Stimulated activated CD4-positive, alpha-beta T cell treated with anti-CD3 and anti-CD28 coated beads, Interleukin-2, amount 100 ng/mL, for 4 hours (primary cell): ENCODE data around the gene AZGP1.
"Not testable (repeated sequence)": the region's sequence is repeated elsewhere in the genome, so short reads cannot be mapped to it uniquely, and the experiment has no call there.

Experiments
- DNase-seq: peaks from one replicate; pipeline ENCODE4 v3.0.0-alpha.2; 2020; ENCODE audit warnings: low read depth

The AZGP1 gene

GRCh38 chr7:99975782-99976521 lies at the start of gene AZGP1:
TSS of gene AZGP1 (minus strand) at chr7:99976031. CDS start at chr7:99976020, 11 bp downstream.
- DNase-seq: no peak

DNA sequence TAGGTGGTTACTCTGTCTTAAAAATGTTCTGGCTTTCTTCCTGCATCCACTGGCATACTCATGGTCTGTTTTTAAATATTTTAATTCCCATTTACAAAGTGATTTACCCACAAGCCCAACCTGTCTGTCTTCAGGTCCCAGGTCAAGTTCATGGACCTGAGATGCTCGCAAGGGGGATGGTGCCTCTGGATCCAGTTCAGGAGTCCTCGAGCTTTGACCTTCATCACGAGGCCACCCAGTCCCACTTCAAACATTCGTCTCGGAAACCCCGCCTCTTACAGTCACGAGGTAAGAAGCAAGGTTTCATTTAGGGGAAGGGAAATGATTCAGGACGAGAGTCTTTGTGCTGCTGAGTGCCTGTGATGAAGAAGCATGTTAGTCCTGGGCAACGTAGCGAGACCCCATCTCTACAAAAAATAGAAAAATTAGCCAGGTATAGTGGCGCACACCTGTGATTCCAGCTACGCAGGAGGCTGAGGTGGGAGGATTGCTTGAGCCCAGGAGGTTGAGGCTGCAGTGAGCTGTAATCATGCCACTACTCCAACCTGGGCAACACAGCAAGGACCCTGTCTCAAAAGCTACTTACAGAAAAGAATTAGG lies 48.3 kb upstream of the AZGP1 start:
- DNase-seq: no peak

GRCh38 chr7:100023526-100023925 lies 47.7 kb upstream of the AZGP1 start:
- no peak for DNase-seq

- no peak for DNase-seq
Measured at GRCh38 chr7:100022621-100023020, 46.8 kb upstream of the AZGP1 start.

DNA sequence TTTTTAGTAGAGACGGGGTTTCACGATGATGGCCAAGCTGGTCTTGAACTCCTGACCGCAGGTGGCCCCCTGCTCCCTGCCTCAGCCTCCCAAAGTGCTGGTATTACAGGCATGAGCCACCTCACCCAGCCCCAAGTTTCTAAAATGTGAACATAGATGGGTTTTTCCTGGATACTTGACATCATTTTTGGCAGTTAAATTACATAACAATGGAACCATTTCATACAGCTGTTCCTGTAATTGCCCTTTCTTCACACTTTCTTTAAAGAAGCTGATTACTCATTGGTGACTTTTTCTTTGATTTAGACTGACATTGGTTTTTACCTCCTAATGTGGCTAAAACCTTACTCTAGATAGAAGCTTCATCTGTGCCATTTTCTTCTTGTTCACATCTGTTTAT lies 45.5 kb upstream of the AZGP1 start:
- DNase-seq: no peak

DNA sequence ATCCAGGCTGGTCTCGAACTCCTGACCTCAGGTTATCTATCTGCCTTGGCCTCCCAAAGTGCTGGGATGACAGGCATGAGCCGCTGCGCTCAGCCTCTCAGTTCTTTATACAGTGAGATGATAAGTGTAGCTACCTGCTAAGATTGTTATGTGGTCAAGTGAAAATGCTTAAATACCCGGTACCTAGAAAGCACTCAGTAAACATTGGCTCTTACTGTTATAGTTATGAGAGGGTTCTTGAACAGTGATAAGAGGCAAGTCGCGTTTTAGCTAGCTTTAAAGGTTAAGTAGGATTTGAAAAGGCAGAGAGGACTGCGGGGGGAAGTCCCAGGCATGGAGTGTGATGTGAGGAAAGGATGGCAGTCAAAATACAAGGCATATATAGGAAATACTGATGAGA lies 44.1 kb upstream of the AZGP1 start:
- no peak for DNase-seq

DNA sequence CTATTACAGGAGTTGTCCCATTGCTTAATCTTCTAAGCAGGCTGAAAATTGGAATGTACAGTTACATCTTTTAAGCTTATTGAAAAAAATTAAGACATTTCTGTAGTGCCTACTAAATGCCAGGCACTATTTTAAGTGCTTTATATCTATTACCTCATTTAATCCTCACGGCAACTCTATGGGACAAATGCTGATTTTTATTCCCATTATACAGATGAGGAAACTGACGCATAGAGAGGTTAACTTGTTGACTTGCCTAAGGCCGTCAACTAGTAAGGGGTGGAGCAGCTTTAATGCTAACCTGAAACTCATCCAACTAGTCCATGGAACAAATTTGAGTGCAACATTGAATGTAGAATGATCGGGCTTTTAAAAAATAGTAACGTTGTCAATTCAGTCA lies 42.0 kb upstream of the AZGP1 start:
- no peak for DNase-seq

- DNase-seq: no peak
Measured at GRCh38 chr7:100017300-100017699, 41.5 kb upstream of the AZGP1 start.

GRCh38 chr7:100016215-100016901 lies 40.5 kb upstream of the AZGP1 start:
- DNase-seq: no peak

GRCh38 chr7:100015232-100016214 lies 39.7 kb upstream of the AZGP1 start, which contains the start of gene ZKSCAN1:
TSS of gene ZKSCAN1 (plus strand) at chr7:100015596. CDS start at chr7:100023507, 7,911 bp downstream.
- DNase-seq: peak; percentile 82

- DNase-seq: peak; percentile 34
Measured at GRCh38 chr7:100013328-100013676, 37.5 kb upstream of the AZGP1 start.

- DNase-seq: not testable (repeated sequence)
Measured at GRCh38 chr7:100012385-100013327, 36.8 kb upstream of the AZGP1 start.

DNA sequence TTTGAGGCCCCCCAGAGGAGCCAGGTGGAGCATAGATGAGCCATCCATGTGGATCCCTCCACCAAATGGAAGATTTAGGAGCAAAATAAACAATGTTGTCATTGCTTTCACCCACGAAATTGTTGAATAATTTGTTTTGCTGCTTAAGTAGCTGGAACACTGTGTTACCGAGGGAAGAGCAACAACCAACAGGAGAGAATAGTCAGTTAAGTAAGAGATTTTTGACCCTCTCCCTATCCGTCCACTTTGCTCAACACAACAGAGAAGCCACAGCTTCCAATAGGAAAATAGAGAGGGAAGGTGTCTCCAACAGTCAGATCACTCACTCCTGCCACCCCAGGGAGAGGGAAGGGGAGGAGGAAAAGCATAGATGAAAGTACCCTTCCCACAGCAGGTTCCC lies 35.7 kb upstream of the AZGP1 start:
- no peak for DNase-seq

- DNase-seq: no peak
Measured at GRCh38 chr7:100010901-100011300, 35.1 kb upstream of the AZGP1 start.

DNA sequence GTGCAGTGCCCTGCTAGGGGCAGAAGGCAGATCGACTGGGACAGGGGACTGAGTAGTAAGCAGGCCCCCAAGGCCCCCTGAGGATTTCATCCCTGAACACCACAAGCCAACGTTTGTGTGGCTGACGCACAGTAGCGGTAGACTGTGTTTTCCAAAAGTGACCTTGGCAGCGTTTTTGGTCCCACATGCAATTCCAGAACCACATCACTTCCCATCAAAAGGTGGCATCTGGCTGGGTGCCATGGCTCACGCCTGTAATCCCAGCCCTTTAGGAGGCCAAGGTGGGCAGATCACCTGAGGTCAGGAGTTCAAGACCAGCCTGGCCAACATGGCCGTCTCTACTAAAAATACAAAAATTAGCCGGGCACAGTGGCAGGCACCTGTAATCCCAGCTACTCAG lies 34.1 kb upstream of the AZGP1 start:
- not testable (repeated sequence) for DNase-seq

DNA sequence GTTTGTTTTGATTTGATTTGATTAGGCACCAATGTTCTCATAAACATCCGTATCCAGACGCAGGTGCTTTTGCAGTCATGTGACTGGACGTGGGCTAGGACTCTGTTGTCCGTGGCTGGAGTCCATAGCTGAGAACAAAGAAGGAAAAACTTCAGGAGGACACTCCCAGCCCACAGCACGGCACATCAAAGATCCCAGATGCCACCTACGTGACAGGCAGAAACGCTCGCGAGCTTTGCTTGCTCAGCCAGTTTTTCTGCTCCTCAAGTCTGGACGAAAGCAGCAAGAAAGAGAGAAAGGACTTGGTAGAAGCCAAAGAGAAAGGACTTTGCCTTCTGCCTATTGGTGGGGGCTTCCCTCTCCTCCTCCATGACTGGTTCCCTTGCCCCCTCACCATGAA lies 32.7 kb upstream of the AZGP1 start:
- DNase-seq: no peak

DNA sequence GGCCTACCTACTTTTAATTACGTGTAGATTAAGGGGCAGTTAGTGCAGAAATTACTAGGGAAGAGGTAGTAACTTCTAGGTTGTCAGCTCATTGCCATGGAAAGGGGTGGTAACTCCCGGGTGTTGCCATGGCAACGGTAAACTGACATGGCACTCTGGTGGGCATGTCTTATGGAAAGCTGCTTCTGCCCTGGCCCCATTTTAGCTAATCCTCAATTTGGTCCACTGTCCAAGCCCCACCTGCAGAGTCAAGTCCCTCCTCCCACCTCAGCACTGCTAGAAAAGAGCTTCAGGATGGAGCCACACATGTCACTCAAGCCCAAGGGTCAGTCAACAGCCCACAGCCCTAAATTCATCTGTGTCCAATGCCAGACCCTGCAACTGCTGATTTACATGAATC lies 32.1 kb upstream of the AZGP1 start:
- no peak for DNase-seq

GRCh38 chr7:100003711-100004661 lies 28.2 kb upstream of the AZGP1 start:
- DNase-seq: no peak

- DNase-seq: no peak
Measured at GRCh38 chr7:100000239-100000638, 24.4 kb upstream of the AZGP1 start.
